Mucosa of stomach (tissue), 1 donor: ENCODE measurements around the gene PDE3A.

ENCODE experiments used
- H3K27me3 ChIP-seq: one replicate; pipeline ENCODE4 v1.7.0; 2013; ENCODE audit warnings: mild to moderate bottlenecking, low read length; ENCODE audit not compliant: control insufficient read depth, insufficient read depth
- H3K36me3 ChIP-seq: one replicate; pipeline ENCODE4 v1.7.0; 2013; ENCODE audit warnings: low read length; ENCODE audit not compliant: control insufficient read depth, insufficient read depth
- H3K4me1 ChIP-seq: one replicate; pipeline ENCODE4 v1.7.0; 2013; ENCODE audit warnings: mild to moderate bottlenecking, low read length; ENCODE audit not compliant: control insufficient read depth, insufficient read depth
- H3K4me3 ChIP-seq: one replicate; pipeline ENCODE4 v1.7.0; 2013; ENCODE audit warnings: low read length
- H3K9ac ChIP-seq: one replicate; pipeline ENCODE4 v1.7.0; 2013; ENCODE audit warnings: mild to moderate bottlenecking, low read length, moderate library complexity
- H3K9me3 ChIP-seq: one replicate; pipeline ENCODE4 v1.7.0; 2013; ENCODE audit warnings: mild to moderate bottlenecking, low read length, moderate library complexity; ENCODE audit not compliant: control insufficient read depth
- donor health status: Pancreatic carcinoma.

The PDE3A gene

DNA sequence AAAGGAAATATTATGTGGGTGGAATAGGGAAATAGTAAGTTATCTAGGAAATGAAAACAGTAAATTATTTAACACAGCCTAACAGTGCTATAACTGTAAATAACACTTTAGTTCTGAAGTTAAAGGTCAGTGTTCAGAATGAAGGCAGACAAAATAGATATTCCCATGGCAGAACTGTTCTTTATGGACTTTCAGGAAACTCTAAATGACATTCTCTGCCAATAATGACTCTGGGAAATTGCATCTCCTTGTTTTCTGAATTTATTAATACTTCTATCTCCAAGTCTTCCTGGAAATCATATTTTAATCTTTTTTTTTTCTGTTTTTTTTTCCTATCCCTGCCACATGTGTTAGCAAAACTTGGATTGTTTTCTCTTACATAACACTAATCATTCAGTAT, 101.4 kb downstream of the PDE3A start:
- no peaks in the 10 kb centered on the region for H3K36me3 ChIP-seq
- H3K27me3 ChIP-seq: no peaks in the 10 kb centered on the region
- H3K9ac ChIP-seq: no peak overlapping the region
- no peaks in the 10 kb centered on the region for H3K4me1 ChIP-seq
- no peak overlapping the region for H3K4me3 ChIP-seq
- no peaks in the 10 kb centered on the region for H3K9me3 ChIP-seq

DNA sequence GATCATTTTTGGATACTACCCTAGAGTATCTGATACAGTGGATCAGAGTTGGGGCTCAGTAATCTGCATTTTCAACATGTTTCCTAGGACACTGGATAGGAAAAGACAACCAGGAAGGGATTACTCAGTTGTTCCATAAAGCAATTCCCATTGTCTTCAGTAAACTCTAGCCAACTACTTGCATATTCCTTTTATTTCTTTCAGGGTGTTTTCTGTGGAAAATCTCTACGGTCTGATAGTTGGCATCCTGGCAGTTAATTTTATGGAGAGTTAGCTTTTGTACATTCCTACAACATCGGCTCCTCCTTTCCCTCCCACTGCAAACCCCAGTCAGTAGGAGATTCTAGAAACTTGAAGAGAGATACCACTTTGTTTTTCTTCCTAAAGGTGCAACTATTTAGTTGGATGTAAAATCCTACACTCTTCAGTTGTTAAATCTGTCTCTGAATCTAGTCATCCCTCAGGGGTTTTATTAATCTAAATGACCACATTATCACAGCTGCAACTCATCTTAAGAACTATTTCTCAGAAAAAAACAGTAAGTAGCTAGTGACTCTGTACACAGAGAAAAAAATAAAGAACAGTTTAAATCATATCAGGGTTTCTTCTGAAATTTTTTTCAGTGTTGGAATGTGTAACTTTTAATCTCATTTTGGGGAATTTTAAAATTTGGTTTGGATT, 103.9 kb downstream of the PDE3A start:
- H3K4me1 ChIP-seq: no peaks in the 10 kb centered on the region

DNA sequence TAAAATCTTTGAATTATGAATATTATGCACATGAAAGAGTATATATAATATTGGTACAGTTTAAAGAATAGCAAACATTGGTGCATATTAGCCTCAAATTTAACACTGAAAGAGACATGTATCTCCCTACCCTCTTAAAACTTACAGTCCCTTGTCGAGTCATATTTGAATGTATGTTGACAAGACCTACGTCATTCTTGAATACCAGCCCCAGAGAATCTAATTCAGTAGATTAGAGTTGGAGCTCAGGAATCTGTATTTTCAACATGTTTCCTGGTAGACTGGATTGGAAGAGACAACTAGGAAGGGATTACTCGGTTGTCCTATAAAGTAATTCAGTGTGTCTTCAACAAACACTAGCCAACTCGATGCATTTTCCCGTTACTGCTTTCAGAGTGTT, 104.8 kb downstream of the PDE3A start:
- Histone ChIP-seq H3K36me3 (no peaks in the 10 kb centered on the region), H3K4me1 (no peaks in the 10 kb centered on the region), H3K27me3 (no peaks in the 10 kb centered on the region), H3K9me3 (no peaks in the 10 kb centered on the region), H3K4me3 (no peak overlapping the region), H3K9ac (no peak overlapping the region)

More for the DNA sequence above, 103.9 kb downstream of the PDE3A start:
- no peak overlapping the region for H3K4me3 ChIP-seq
- no peaks in the 10 kb centered on the region for H3K9me3 ChIP-seq
- no peaks in the 10 kb centered on the region for H3K27me3 ChIP-seq
- no peaks in the 10 kb centered on the region for H3K36me3 ChIP-seq
- H3K9ac ChIP-seq: no peak overlapping the region

DNA sequence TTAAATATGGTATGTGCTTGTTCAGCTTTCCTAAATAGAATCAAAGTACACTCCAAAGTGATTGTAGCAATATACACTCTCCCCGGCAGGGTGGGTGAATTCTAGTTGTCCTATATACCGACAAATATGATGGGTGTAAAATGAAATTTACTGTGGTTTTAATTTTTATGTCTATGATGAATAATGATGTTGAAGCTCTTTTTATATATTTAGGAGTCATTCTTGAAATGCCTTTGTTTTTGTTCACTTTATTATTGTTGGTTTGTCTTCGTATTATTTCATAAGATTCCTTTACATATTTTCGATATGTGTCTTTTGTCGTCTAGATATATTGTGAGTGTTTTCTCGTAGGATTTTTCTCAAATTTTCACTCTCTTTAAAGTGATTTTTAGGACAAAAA, 105.7 kb downstream of the PDE3A start:
- Histone ChIP-seq H3K9ac (no peak overlapping the region), H3K36me3 (no peaks in the 10 kb centered on the region), H3K4me3 (no peak overlapping the region), H3K27me3 (no peaks in the 10 kb centered on the region), H3K9me3 (no peaks in the 10 kb centered on the region), H3K4me1 (no peaks in the 10 kb centered on the region)

DNA sequence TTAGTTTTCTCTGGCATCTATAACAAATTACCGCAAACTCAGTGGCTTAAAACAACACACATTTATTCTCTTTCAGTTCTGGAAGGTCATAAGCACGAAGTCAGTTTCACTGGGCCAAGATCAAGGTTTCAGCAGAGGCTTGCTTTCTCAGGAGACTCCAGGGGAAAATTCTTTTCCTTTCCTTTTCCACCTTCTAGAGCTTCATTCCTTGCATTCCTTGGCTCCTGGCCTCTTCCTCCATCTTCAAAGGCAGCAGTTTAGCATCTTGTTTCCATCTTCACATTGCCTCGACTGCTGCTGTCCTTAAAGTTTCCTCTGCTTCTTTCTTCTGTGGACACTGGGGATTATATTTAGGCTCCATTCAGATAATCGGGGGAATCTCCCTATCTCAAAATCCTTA, 106.1 kb downstream of the PDE3A start:
- Histone ChIP-seq H3K4me1 (no peaks in the 10 kb centered on the region), H3K27me3 (no peaks in the 10 kb centered on the region), H3K9me3 (no peaks in the 10 kb centered on the region)

DNA sequence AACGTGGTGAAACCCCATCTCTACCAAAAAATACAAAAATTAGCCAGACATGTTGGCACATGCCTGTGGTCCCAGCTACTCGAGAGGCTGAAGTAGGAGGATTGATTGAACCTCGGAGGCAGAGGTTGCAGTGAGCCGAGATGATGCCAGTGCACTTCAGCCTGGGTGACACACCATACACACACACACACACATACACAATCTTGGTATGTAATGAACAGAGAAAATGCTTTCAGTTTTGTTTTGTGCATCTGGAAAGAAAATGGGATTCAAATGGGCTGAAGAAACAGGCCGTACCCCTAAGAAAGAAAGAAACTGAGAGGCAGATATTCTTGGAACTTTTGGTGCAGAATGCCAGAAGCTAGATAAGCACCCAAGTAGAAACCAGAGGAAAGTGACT, 107.2 kb downstream of the PDE3A start:
- Histone ChIP-seq H3K4me1 (no peaks in the 10 kb centered on the region), H3K36me3 (no peaks in the 10 kb centered on the region), H3K4me3 (no peak overlapping the region), H3K9me3 (no peaks in the 10 kb centered on the region), H3K27me3 (no peaks in the 10 kb centered on the region), H3K9ac (no peak overlapping the region)

More for the DNA sequence above, 106.1 kb downstream of the PDE3A start:
- no peak overlapping the region for H3K4me3 ChIP-seq
- H3K9ac ChIP-seq: no peak overlapping the region
- no peaks in the 10 kb centered on the region for H3K36me3 ChIP-seq

DNA sequence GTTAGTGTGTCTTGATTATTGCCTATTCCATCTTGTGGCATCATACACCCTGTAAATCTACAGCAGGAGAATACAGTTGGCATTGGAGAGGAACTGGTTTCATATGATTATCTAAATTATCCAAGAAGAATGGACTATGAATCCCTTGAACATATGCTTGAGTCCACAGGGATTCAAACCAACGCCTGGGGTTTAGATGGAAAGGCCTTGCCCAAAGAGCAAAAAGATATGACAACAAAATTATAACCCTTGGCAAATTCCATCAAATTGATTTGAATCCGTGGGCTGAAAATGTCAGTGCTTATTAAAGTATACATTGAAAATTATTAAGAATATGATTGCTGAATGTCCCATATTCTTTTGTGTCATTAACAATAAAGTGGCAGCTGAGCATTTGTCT, 108.2 kb downstream of the PDE3A start:
- Histone ChIP-seq H3K9ac (no peak overlapping the region), H3K4me3 (no peak overlapping the region)

DNA sequence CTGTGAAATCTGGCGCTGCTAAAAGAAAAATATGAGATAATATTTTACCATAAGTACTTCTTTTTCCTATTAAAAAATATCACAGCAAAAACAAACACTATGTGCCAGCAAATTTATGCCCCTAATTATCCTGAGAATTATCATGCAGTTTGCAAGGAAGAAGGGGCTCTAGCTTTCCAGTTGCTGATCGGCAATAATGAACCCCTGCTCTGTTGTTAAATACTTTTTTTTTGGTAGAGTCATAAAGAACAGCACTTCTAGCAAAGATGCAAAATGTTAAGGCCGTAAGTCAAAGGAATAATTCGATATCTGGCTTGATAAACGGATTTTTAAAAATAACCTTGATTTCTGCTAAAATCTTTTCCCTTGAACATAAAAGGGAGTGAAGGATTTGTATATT, 108.9 kb downstream of the PDE3A start:
- Histone ChIP-seq H3K4me3 (no peak overlapping the region), H3K27me3 (no peaks in the 10 kb centered on the region), H3K9me3 (no peaks in the 10 kb centered on the region), H3K4me1 (no peaks in the 10 kb centered on the region), H3K9ac (no peak overlapping the region), H3K36me3 (no peaks in the 10 kb centered on the region)

More for the DNA sequence above, 108.2 kb downstream of the PDE3A start:
- Histone ChIP-seq H3K9me3 (no peaks in the 10 kb centered on the region), H3K4me1 (no peaks in the 10 kb centered on the region), H3K36me3 (no peaks in the 10 kb centered on the region), H3K27me3 (no peaks in the 10 kb centered on the region)

DNA sequence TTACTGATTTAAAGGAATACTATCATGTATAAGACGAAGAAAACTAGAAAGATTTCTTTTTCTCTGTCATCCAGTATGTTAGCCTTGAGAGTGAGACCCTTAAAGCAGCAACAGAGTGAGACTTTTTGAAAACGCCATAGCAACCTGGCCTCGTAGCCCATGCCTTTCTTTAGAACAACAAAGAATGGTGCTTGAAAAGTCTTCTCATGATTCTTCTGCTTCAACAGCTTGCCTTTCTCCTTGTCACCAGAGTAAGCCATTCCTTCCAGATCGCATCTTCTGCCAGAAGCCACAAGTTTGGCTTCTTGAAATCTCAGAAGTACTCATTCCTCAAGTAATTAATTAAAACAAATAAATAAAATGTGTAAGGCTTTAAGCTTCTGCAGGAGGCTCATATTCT, 109.3 kb downstream of the PDE3A start:
- Histone ChIP-seq H3K27me3 (no peaks in the 10 kb centered on the region), H3K4me1 (no peaks in the 10 kb centered on the region), H3K9ac (no peak overlapping the region)

DNA sequence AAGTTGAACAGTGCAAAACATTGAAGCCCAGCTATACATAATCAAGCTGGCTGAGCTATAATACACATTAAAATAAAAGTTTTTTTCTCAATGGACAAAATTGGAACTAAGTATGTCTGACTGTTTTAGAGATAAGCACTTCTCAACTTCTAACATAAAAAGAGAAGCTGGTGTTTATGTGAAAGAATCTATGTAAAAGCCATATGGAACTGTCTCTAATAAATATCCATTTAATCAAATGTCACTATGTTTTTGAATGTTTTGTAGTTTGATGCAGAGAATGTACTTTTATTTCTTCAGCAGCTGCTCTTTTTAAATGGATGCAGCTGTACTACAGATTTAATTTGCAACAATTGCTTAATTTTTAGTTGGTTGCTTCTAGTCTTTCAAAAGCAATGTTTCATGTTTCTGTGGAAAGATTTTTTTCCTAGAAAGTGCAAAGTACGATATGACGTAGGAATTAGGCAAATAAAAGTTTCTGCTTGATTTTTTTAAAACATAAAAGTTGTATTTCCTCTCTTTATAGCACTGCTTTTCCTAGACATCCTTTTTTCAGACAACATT, 114.2 kb downstream of the PDE3A start:
- Histone ChIP-seq H3K9ac (no peak overlapping the region), H3K36me3 (no peaks in the 10 kb centered on the region), H3K4me3 (no peak overlapping the region), H3K9me3 (no peaks in the 10 kb centered on the region), H3K4me1 (no peaks in the 10 kb centered on the region), H3K27me3 (no peaks in the 10 kb centered on the region)

More for the DNA sequence above, 109.3 kb downstream of the PDE3A start:
- H3K4me3 ChIP-seq: no peak overlapping the region
- H3K36me3 ChIP-seq: no peaks in the 10 kb centered on the region
- no peaks in the 10 kb centered on the region for H3K9me3 ChIP-seq

DNA sequence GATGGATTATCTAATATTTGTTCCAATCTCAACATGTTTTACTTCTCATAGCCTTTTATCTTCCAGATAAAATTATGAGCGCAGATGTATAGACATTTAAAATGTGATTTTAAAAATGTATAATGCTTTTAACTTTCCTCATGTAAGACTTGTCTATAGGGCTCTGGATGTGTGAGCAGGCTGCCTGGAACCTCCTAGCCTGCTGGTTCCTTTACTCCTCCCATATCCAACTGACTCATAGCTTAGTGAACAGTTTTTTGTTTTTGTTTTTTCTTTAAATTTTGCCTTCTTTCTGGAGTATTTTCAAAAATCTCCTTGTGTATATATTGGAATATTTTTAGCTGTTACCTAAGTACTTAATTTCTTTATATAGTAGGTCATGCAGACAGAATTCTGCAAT, 115.4 kb downstream of the PDE3A start:
- H3K9me3 ChIP-seq: no peaks in the 10 kb centered on the region
- H3K9ac ChIP-seq: no peak overlapping the region
- no peaks in the 10 kb centered on the region for H3K27me3 ChIP-seq
- no peaks in the 10 kb centered on the region for H3K36me3 ChIP-seq
- no peak overlapping the region for H3K4me3 ChIP-seq
- no peaks in the 10 kb centered on the region for H3K4me1 ChIP-seq

DNA sequence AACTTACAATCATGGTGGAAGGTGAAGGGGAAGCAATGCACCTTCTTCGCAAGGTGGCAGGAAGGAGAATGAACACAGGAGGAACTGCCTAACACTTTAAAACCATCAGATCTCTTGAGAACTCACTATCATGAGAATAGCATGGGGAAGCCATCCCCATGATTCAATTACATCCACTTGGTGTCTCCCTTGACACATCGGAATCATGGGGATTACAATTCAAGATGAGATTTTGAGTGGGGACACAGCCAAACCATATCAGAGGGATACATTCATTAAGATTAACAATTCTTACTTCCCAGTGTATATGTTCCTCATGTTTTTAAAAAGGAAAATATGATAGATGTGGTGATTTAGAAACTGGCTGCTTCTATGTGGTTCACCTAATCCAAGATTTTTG, 117.9 kb downstream of the PDE3A start:
- H3K36me3 ChIP-seq: no peaks in the 10 kb centered on the region
- H3K4me1 ChIP-seq: no peaks in the 10 kb centered on the region
- no peaks in the 10 kb centered on the region for H3K27me3 ChIP-seq
- H3K9ac ChIP-seq: no peak overlapping the region
- H3K9me3 ChIP-seq: no peaks in the 10 kb centered on the region
- H3K4me3 ChIP-seq: no peak overlapping the region

DNA sequence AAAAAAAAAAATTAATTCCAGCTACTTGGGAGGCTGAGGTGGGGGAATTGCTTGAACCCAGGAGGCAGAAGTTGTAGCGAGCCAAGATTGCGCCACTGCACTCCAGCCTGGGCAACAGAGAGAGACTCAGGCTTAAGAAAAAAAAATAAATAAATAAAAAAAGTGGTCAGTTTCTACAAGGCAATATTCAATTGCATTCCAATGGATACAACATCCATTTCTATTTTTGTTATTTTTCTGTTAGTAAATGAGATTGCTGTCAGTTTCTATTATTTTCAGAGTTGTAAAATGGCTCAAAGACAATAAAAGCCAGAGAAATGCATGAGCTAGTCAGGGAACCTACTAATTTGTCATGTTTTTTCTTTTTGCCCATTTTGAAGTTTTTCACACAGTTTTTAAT, 119.2 kb downstream of the PDE3A start:
- H3K9ac ChIP-seq: no peak overlapping the region
- H3K9me3 ChIP-seq: no peaks in the 10 kb centered on the region
- H3K36me3 ChIP-seq: no peaks in the 10 kb centered on the region
- no peaks in the 10 kb centered on the region for H3K4me1 ChIP-seq
- H3K27me3 ChIP-seq: no peaks in the 10 kb centered on the region
- no peak overlapping the region for H3K4me3 ChIP-seq
